Measurements from ENCODE around the gene MKKS. TPM values are rescaled to one million over a fixed set of nuclear protein-coding genes. Genes with fewer than 3 reads are reported as not detected.

The MKKS gene
- total RNA-seq, 4 donors from 2014 or later, result 12.4 to 27.5 (median 19.9) TPM

DNA sequence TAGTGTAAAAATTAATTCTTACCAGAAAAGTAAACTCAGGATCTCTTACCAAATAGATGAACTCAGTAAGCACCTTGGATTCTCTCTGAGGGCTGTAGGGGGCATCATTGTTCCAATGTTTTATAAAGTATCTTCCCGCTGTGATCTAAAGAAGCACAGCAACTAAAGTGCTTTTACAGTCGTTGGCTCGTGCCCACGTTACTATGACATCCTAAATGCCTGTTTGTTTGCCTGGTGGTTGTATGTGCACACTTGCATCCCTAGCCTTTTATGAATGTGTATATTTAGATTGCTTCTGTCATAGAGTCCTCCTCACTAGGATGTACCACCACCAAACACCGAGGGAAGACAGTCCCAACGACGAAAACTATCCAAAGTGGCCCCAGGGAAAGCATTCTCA is 35.6 kb upstream of the MKKS start:
- no peaks in the 10 kb centered on the region for H3K27me3 ChIP-seq
- no peak for TF ChIP-seq POLR2A (IDR thresholded peaks at IDR 0.05)
- TF ChIP-seq, protein P1, sequence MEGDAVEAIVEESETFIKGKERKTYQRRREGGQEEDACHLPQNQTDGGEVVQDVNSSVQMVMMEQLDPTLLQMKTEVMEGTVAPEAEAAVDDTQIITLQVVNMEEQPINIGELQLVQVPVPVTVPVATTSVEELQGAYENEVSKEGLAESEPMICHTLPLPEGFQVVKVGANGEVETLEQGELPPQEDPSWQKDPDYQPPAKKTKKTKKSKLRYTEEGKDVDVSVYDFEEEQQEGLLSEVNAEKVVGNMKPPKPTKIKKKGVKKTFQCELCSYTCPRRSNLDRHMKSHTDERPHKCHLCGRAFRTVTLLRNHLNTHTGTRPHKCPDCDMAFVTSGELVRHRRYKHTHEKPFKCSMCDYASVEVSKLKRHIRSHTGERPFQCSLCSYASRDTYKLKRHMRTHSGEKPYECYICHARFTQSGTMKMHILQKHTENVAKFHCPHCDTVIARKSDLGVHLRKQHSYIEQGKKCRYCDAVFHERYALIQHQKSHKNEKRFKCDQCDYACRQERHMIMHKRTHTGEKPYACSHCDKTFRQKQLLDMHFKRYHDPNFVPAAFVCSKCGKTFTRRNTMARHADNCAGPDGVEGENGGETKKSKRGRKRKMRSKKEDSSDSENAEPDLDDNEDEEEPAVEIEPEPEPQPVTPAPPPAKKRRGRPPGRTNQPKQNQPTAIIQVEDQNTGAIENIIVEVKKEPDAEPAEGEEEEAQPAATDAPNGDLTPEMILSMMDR (IDR thresholded peaks at IDR 0.05), result peak in 5 of 6 experiments; percentile 30 to 59 (median 50)

DNA sequence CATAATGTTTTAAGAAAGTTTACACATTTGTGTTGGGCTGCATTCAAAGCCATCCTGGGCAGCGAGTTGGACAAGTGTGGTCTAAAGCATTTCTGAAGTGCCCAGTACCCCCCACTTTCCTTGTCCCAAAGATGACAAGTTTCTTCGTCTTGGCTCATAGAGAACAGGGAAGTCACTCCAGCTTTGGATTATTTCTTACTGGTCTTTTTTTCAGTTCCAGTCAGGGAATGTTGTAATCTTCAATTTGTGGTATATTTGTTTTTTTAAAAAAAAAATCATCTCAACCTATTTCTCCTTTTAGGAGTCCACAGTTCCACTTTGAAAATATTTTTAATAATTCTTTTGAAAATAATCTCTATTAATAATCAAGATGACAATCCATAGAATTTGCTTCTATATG is 35.0 kb upstream of the MKKS start:
- Histone ChIP-seq H3K27ac (no peak overlapping the region), H3K27me3 (no peaks in the 10 kb centered on the region), H3K36me3 (no peaks in the 10 kb centered on the region), H3K4me3 (no peak overlapping the region), H3K9me3 (no peaks in the 10 kb centered on the region), H3K4me1 (peaks cover 0 to 9% (median 0%) of the 10 kb centered on the region in 4 donors)
- TF ChIP-seq POLR2A (IDR thresholded peaks at IDR 0.05), result no peak
- TF ChIP-seq, protein P1 (IDR thresholded peaks at IDR 0.05), result no peak
- DNase-seq, result no peak

More for the DNA sequence above, 35.6 kb upstream of the MKKS start:
- Histone ChIP-seq H3K9me3 (no peaks in the 10 kb centered on the region), H3K4me1 (peaks cover 0 to 9% (median 0%) of the 10 kb centered on the region in 4 donors), H3K4me3 (no peak overlapping the region), H3K27ac (no peak overlapping the region), H3K36me3 (no peaks in the 10 kb centered on the region)
- DNase-seq, result peak in 1 of 3 donors; percentile 50

DNA sequence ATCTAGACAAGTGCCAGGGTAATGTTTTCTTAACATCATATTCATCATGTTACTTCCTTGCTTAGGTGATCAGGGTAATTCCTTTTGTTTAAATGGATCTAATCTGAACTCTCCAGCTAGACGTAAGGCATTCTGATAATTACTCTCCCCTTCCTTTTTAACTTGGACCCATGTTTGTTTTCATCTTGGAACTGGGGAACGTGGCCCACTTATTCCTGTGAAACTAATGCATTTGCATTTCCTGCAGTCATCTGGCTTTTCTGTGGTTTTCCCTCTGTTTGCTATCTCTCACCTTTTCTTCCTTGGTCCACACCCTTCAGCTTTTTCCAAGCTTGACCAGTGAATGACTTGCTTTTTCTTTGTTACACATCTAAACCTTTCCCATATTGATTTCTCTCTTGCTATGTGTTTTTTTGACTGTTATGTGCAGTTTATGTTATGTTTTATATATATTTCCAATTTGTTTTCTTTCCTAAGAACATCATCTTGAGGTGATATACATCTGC is 34.4 kb upstream of the MKKS start:
- Histone ChIP-seq H3K36me3 (no peaks in the 10 kb centered on the region), H3K27me3 (no peaks in the 10 kb centered on the region), H3K4me1 (peaks cover 0 to 9% (median 0%) of the 10 kb centered on the region in 4 donors), H3K9me3 (peaks cover 0 to 2% (median 0%) of the 10 kb centered on the region in 4 donors), H3K4me3 (no peak overlapping the region), H3K27ac (no peak overlapping the region)
- TF ChIP-seq, protein P1 (IDR thresholded peaks at IDR 0.05), result no peak
- TF ChIP-seq POLR2A (IDR thresholded peaks at IDR 0.05), result no peak
- DNase-seq, result no peak

DNA sequence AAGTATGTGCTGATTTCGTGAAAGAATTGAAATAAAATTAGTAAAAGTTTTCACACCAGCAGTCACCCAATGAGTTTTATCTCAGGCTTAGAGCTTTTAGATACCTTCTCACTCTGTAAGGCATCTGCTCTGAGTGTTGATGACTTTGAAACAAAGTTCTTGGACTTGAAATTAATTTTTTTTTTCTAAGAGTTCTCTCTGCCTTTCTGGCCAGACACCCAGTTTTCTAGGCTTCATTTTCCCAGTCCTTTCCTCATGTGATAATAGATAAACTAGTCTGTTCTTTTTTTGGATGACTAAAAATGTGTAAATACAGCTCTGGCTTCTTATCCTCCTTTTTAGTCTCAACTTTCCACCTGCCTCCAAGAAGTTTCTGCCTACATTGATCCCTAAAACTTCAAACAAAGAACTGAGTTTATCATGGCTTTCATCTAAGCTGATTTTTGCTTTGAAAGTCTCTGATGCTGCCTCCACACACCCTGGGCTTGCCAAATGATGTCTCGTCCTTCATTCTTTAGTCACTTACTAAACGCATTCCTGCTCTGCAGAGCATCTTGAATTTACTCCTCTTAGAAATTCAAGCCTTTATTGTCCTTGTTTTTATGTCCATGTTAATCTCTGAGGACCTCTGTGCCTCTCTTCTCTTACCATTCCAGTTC is 33.8 kb upstream of the MKKS start:
- Histone ChIP-seq H3K27ac (no peak overlapping the region), H3K4me1 (peaks cover 0 to 9% (median 0%) of the 10 kb centered on the region in 4 donors), H3K4me3 (no peak overlapping the region), H3K27me3 (no peaks in the 10 kb centered on the region), H3K9me3 (peaks cover 0 to 2% (median 0%) of the 10 kb centered on the region in 4 donors), H3K36me3 (no peaks in the 10 kb centered on the region)
- DNase-seq, result no peak
- TF ChIP-seq, protein P1 (IDR thresholded peaks at IDR 0.05), result no peak
- TF ChIP-seq POLR2A (IDR thresholded peaks at IDR 0.05), result no peak

DNA sequence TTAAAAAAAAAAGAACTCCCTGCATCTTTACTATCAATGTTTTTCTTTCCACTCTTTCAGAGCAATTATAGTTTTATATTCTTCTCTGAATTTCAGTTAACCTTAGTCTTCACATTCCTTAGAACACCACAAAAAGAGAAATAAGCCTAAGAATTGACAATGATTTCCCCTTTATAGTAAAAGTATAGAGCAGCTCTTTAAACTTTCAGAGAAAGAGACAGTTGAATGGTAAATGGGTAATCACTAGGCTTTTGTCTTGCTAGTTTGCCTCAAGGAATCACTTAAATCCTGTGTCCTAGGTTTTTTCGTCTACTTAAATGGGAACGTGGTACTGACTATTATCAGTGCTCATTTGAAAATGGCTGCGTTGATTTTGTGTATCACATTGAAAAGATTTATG is 32.8 kb upstream of the MKKS start:
- no peak for DNase-seq
- Histone ChIP-seq H3K4me1 (peaks cover 0 to 9% (median 0%) of the 10 kb centered on the region in 4 donors), H3K36me3 (no peaks in the 10 kb centered on the region), H3K4me3 (no peak overlapping the region), H3K27me3 (no peaks in the 10 kb centered on the region), H3K27ac (no peak overlapping the region), H3K9me3 (peaks cover 0 to 2% (median 0%) of the 10 kb centered on the region in 4 donors)
- TF ChIP-seq, protein P1 (IDR thresholded peaks at IDR 0.05), result no peak
- no peak for TF ChIP-seq POLR2A (IDR thresholded peaks at IDR 0.05)

All from Peyer's patch (tissue), 4 donors.